MM.1S (cell line): Measurements from ENCODE around the gene DDX27.

Source experiments
- DNase-seq: peaks from one replicate; pipeline ENCODE4 v3.0.0-alpha.2; 2015
- H2AFZ ChIP-seq: fragments of 300-600 bp; sonication (generic); 2 replicates; pipeline ENCODE4 v1.6.0; 2016; ENCODE audit warnings: antibody characterized with exemption, low read length
- H3F3A ChIP-seq: fragments of 300-600 bp; sonication (generic); 2 replicates; pipeline ENCODE4 v1.6.1; 2016; ENCODE audit warnings: mild to moderate bottlenecking, antibody characterized with exemption, low read length, moderate library complexity, mixed read lengths; ENCODE audit not compliant: insufficient read depth
- H3K27ac ChIP-seq: fragments of 300-600 bp; sonication (generic); 2 replicates; pipeline ENCODE4 v1.5.1; 2016; ENCODE audit warnings: mild to moderate bottlenecking, low read length
- H3K27me3 ChIP-seq: fragments of 300-600 bp; sonication (generic); replicated peaks from 2 replicates; pipeline ENCODE4 v1.6.0; 2016; ENCODE audit warnings: low read length; ENCODE audit not compliant: insufficient read depth
- H3K36me3 ChIP-seq: fragments of 300-600 bp; sonication (generic); replicated peaks from 2 replicates; pipeline ENCODE4 v1.6.1; 2016; ENCODE audit warnings: mild to moderate bottlenecking, low read length, mixed read lengths; ENCODE audit not compliant: insufficient read depth
- H3K4me1 ChIP-seq: fragments of 300-600 bp; sonication (generic); 2 replicates; pipeline ENCODE4 v1.6.1; 2016; ENCODE audit warnings: low read length, mixed read lengths
- H3K4me2 ChIP-seq: fragments of 300-600 bp; sonication (generic); 2 replicates; pipeline ENCODE4 v1.6.0; 2016; ENCODE audit warnings: low read depth, low read length
- H3K4me3 ChIP-seq: fragments of 300-600 bp; sonication (generic); 2 replicates; pipeline ENCODE4 v1.5.1; 2016; ENCODE audit warnings: low read length, mixed read lengths
- H3K79me2 ChIP-seq: fragments of 300-600 bp; sonication (generic); 2 replicates; pipeline ENCODE4 v1.6.1; 2016; ENCODE audit warnings: mixed run types, low read length, mixed read lengths
- H3K9ac ChIP-seq: fragments of 300-600 bp; sonication (generic); 2 replicates; pipeline ENCODE4 v1.6.1; 2016; ENCODE audit warnings: low read length, mixed read lengths
- H3K9me2 ChIP-seq: fragments of 300-600 bp; sonication (generic); replicated peaks from 2 replicates; pipeline ENCODE4 v1.6.1; 2016; ENCODE audit warnings: mild to moderate bottlenecking, low read length, mixed read lengths; ENCODE audit not compliant: insufficient read depth
- H3K9me3 ChIP-seq: fragments of 300-600 bp; sonication (generic); replicated peaks from 2 replicates; pipeline ENCODE4 v1.6.1; 2016; ENCODE audit warnings: mild to moderate bottlenecking, low read length, mixed read lengths; ENCODE audit not compliant: insufficient read depth
- H4K20me1 ChIP-seq: fragments of 300-600 bp; sonication (generic); 2 replicates; pipeline ENCODE4 v1.6.1; 2016; ENCODE audit warnings: mild to moderate bottlenecking, low read length, moderate library complexity, mixed read lengths; ENCODE audit not compliant: insufficient read depth
- EZH2 ChIP-seq: fragments of 300-600 bp; sonication (generic); optimal IDR thresholded peaks from 2 replicates; pipeline ENCODE3; 2017; ENCODE audit warnings: low read depth, mild to moderate bottlenecking, antibody characterized with exemption, low read length, mixed read lengths
- EZH2phosphoT487 ChIP-seq: fragments of 300-600 bp; sonication (generic); IDR thresholded peaks from 2 replicates; pipeline ENCODE4 v1.6.1; 2018; ENCODE audit warnings: antibody characterized with exemption, low read length
- TF ChIP-seq, protein P1 (sequence below): fragments of 300-600 bp; sonication (generic); IDR thresholded peaks from 2 replicates; pipeline ENCODE4 v1.5.1; 2016; ENCODE audit warnings: antibody characterized with exemption, low read length, mixed read lengths

DDX27 gene

DNA sequence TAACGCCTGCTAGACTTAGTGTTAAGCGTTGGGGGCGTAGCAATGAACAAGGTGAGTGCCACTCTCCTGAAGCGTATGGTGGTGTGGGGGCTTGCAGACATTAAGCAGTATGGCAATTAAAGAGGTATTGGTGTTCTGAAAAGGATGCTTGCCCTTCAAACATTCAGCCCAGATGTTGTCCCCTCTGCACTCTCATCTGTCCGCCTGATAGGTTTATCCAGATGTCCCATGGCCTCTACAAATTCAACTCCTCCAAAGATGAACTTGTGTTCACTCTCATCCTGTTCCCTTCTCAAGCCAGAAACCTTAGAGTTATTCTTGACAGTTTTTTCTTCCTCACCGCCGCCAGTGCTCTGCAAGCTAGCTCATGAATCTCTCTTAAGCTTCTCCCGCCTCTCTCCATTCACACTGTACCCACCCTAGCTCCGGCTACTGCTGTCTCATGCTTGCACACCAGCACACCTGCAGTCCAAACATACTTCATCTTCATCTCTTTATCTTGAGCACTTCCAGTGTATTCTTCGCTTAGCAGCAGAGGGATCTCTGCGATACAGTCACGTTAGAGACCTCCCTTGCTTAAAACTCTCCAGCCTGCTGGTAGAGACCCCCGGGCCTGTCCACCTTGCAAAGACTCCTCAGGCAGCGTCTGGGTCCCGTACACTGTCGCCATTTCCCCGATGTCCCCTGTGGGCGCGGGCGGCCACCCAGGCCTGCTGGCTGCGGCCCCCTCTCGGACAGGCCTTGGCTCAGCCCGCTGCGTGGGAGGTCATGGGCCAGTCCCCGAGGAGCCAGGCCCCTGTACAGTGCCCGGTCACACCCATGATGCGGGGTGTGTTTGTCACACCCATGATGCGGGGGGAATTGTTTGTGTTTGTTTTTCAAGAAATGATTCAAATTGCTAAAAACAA lies 962 bp downstream of the DDX27 start:
- Histone ChIP-seq H3K27me3 (no peaks in the 10 kb centered on the region), H4K20me1 (no peaks in the 10 kb centered on the region), H3K4me1 (peaks cover 5% of the 10 kb centered on the region; the same call in 1 of the 2 replicates), H3K4me2 (peak overlapping the region; percentile 91), H2AFZ (peak overlapping the region; percentile 98), H3K27ac (peak overlapping the region; percentile 68; the same call in 1 of the 2 replicates), H3K9me2 (no peaks in the 10 kb centered on the region), H3F3A (no peaks in the 10 kb centered on the region), H3K36me3 (peaks cover 5% of the 10 kb centered on the region; the same call in 1 of the 2 replicates), H3K9ac (peak overlapping the region; percentile 89), H3K9me3 (no peaks in the 10 kb centered on the region), H3K79me2 (peaks cover 17% of the 10 kb centered on the region), H3K4me3 (peak overlapping the region; percentile 99)
- DNase-seq = peak; percentile 13
- TF ChIP-seq, protein P1, sequence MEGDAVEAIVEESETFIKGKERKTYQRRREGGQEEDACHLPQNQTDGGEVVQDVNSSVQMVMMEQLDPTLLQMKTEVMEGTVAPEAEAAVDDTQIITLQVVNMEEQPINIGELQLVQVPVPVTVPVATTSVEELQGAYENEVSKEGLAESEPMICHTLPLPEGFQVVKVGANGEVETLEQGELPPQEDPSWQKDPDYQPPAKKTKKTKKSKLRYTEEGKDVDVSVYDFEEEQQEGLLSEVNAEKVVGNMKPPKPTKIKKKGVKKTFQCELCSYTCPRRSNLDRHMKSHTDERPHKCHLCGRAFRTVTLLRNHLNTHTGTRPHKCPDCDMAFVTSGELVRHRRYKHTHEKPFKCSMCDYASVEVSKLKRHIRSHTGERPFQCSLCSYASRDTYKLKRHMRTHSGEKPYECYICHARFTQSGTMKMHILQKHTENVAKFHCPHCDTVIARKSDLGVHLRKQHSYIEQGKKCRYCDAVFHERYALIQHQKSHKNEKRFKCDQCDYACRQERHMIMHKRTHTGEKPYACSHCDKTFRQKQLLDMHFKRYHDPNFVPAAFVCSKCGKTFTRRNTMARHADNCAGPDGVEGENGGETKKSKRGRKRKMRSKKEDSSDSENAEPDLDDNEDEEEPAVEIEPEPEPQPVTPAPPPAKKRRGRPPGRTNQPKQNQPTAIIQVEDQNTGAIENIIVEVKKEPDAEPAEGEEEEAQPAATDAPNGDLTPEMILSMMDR = no peak
- TF ChIP-seq EZH2phosphoT487 = no peak
- no peak for TF ChIP-seq EZH2

DNA sequence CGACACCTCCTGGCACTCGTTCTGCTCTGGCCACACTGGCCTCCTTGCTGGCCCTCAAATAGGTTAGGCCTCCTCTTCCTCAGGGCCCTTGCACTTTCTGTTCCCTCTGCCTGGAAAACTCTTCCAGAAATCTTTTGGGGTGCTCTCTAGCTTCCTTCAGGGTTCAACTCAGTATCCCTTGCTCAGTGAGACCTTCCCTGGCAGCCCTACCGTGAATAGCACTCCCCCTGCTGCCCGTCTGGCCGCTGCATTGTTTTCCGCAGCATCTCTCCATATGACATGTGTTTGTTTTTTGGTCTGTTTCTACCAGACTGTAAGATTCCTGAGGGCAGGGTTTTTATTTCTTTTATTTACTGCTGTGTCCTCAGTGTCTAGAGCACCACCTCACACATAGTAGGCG lies 6.7 kb downstream of the DDX27 start:
- H2AFZ ChIP-seq = no peak overlapping the region
- TF ChIP-seq EZH2 = no peak
- TF ChIP-seq EZH2phosphoT487 = no peak

DNA sequence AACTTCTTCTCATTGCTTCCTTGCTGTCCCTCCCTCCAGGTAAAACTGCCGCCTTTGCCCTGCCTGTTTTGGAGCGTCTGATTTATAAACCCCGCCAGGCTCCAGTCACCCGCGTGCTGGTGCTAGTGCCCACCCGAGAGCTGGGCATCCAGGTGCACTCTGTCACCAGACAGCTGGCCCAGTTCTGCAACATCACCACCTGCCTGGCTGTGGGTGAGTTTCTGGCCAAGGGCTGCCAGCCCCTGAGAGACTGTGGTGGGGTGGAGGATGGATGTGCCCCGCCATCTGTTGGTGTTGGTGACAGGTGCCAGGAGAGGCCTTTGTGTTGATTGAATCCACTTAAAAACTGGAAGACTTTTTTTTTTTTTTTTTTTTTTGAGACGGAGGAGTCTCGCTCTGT lies 9.5 kb downstream of the DDX27 start:
- DNase-seq = no peak
- no peak for TF ChIP-seq EZH2phosphoT487
- TF ChIP-seq EZH2 = no peak
- TF ChIP-seq, protein P1 = no peak
- no peaks in the 10 kb centered on the region for H3K27me3 ChIP-seq
- H3K9ac ChIP-seq = no peak overlapping the region
- no peaks in the 10 kb centered on the region for H3K9me3 ChIP-seq
- no peak overlapping the region for H3K27ac ChIP-seq
- H2AFZ ChIP-seq = no peak overlapping the region
- H3K4me2 ChIP-seq = no peak overlapping the region
- H3K79me2 ChIP-seq = no peaks in the 10 kb centered on the region
- H3K36me3 ChIP-seq = 0 out of 2 replicates have a peak, but pooled peaks cover 12% of the 10 kb centered on the region
- no peaks in the 10 kb centered on the region for H3K4me1 ChIP-seq
- no peaks in the 10 kb centered on the region for H4K20me1 ChIP-seq
- H3F3A ChIP-seq = no peaks in the 10 kb centered on the region
- H3K4me3 ChIP-seq = no peak overlapping the region
- H3K9me2 ChIP-seq = no peaks in the 10 kb centered on the region

More for the DNA sequence above, 6.7 kb downstream of the DDX27 start:
- Histone ChIP-seq H3F3A (no peaks in the 10 kb centered on the region), H4K20me1 (no peaks in the 10 kb centered on the region), H3K79me2 (peaks cover under 1% of the 10 kb centered on the region), H3K4me1 (no peaks in the 10 kb centered on the region), H3K27ac (no peak overlapping the region), H3K4me2 (no peak overlapping the region), H3K9me3 (no peaks in the 10 kb centered on the region), H3K4me3 (no peak overlapping the region), H3K9ac (no peak overlapping the region), H3K27me3 (no peaks in the 10 kb centered on the region), H3K9me2 (no peaks in the 10 kb centered on the region), H3K36me3 (peaks cover 12% of the 10 kb centered on the region; the same call in 1 of the 2 replicates)
- no peak for DNase-seq
